Activated T-cell treated with anti-CD3 and anti-CD28 coated beads, Interleukin-2, amount 50 U/mL, for 72 hours (primary cell): ENCODE data around the gene CDKAL1. TPM values are rescaled to one million over a fixed set of nuclear protein-coding genes. Genes with fewer than 3 reads are reported as not detected.
"Not testable (repeated sequence)": the region's sequence is repeated elsewhere in the genome, so short reads cannot be mapped to it uniquely, and the experiment has no call there.

ENCODE experiments used
- ATAC-seq, 2 donors: fragments of 150-1000 bp; cut with Tn5 transposase; replicated peaks in 1 of 2; 2 replicates each; pipeline ENCODE4 v1.10.0; 2021; ENCODE audit warnings: moderate library complexity in 2 of 2, mild to moderate bottlenecking in 1 of 2
- DNase-seq, 2 donors: peaks; one replicate each; pipeline ENCODE4 v3.0.0; 2021 to 2022; ENCODE audit warnings: mixed read lengths in 1 of 2
- H3K27ac Mint-ChIP-seq: one replicate; pipeline ENCODE4 v1.8.0; 2022; ENCODE audit warnings: mild to moderate bottlenecking, moderate library complexity, mixed read lengths
- H3K27me3 Mint-ChIP-seq: one replicate; pipeline ENCODE4 v1.8.0; 2022; ENCODE audit warnings: low read depth, mixed read lengths
- H3K36me3 Mint-ChIP-seq, 2 donors: one replicate each; pipeline ENCODE4 v1.8.0; 2022; ENCODE audit warnings: mixed read lengths in 2 of 2, mild to moderate bottlenecking in 1 of 2; ENCODE audit not compliant: insufficient read depth in 2 of 2
- H3K4me1 Mint-ChIP-seq: one replicate; pipeline ENCODE4 v1.8.0; 2022; ENCODE audit warnings: low read depth, mixed read lengths
- H3K4me3 Mint-ChIP-seq, 2 donors: one replicate each; pipeline ENCODE4 v1.8.0; 2022; ENCODE audit warnings: mild to moderate bottlenecking in 2 of 2, mixed read lengths in 2 of 2, moderate library complexity in 2 of 2
- H3K9me3 Mint-ChIP-seq, 2 donors: one replicate each; pipeline ENCODE4 v1.8.0; 2022; ENCODE audit warnings: mixed read lengths in 2 of 2
- total RNA-seq, 2 donors: library from RNA; stranded (reverse); gene quantifications; one replicate each; pipeline ENCODE4 v1.2.3, GENCODE V29; 2022

The CDKAL1 gene
- total RNA-seq, 2 donors from 2014 or later = 25.9 to 29.8 TPM

- H3K36me3 Mint-ChIP-seq = peaks cover 6 to 12% of the 10 kb centered on the region in 2 donors
- peak overlapping the region in 1 of 2 donors; percentile 36 for H3K4me3 Mint-ChIP-seq
- H3K27me3 Mint-ChIP-seq = no peaks in the 10 kb centered on the region
- DNase-seq (no peak), ATAC-seq (peak; percentile 68 to 82)
- H3K9me3 Mint-ChIP-seq = no peaks in the 10 kb centered on the region
- H3K27ac Mint-ChIP-seq = peak overlapping the region; percentile 76
- H3K4me1 Mint-ChIP-seq = peaks cover 30% of the 10 kb centered on the region
These were observed 48.6 kb downstream of the CDKAL1 start for GRCh38 chr6:20582586-20583443.

GRCh38 chr6:20583444-20583800, 49.2 kb downstream of the CDKAL1 start:
- no peak for DNase-seq
- ATAC-seq = peak in 1 of 2 donors; percentile 12
- peak overlapping the region in 1 of 2 donors; percentile 36 for H3K4me3 Mint-ChIP-seq
- H3K4me1 Mint-ChIP-seq = peaks cover 32% of the 10 kb centered on the region
- peak overlapping the region; percentile 3 for H3K27ac Mint-ChIP-seq
- H3K9me3 Mint-ChIP-seq = no peaks in the 10 kb centered on the region
- H3K27me3 Mint-ChIP-seq = no peaks in the 10 kb centered on the region
- H3K36me3 Mint-ChIP-seq = peaks cover 6 to 12% of the 10 kb centered on the region in 2 donors

- ATAC-seq (peak in 1 of 2 donors; percentile 23), DNase-seq (no peak)
- Mint-ChIP-seq H3K9me3 (no peaks in the 10 kb centered on the region), H3K4me1 (peaks cover 35% of the 10 kb centered on the region), H3K27me3 (no peaks in the 10 kb centered on the region), H3K4me3 (no peak overlapping the region), H3K36me3 (peaks cover 6 to 10% of the 10 kb centered on the region in 2 donors), H3K27ac (no peak overlapping the region)
These were observed 50.0 kb downstream of the CDKAL1 start for GRCh38 chr6:20584100-20584731.

GRCh38 chr6:20589266-20589665, 55.0 kb downstream of the CDKAL1 start:
- no peaks in the 10 kb centered on the region for H3K27me3 Mint-ChIP-seq
- peaks cover 20% of the 10 kb centered on the region for H3K4me1 Mint-ChIP-seq
- no peak for DNase-seq
- peaks cover 9 to 11% of the 10 kb centered on the region in 2 donors for H3K9me3 Mint-ChIP-seq
- no peak for ATAC-seq
- H3K27ac Mint-ChIP-seq = peak overlapping the region; percentile 36
- peaks cover 23 to 48% of the 10 kb centered on the region in 2 donors for H3K36me3 Mint-ChIP-seq
- H3K4me3 Mint-ChIP-seq = peak overlapping the region in 1 of 2 donors; percentile 30

GRCh38 chr6:20590476-20590875, 56.2 kb downstream of the CDKAL1 start:
- not testable (repeated sequence) for ATAC-seq, H3K4me3 Mint-ChIP-seq, H3K27me3 Mint-ChIP-seq, DNase-seq, H3K27ac Mint-ChIP-seq
- peaks cover 32 to 52% of the 10 kb centered on the region in 2 donors for H3K36me3 Mint-ChIP-seq
- peaks cover 17% of the 10 kb centered on the region for H3K4me1 Mint-ChIP-seq
- peaks cover 11 to 13% of the 10 kb centered on the region in 2 donors for H3K9me3 Mint-ChIP-seq

GRCh38 chr6:20594299-20594853, 60.1 kb downstream of the CDKAL1 start:
- not testable (repeated sequence) for H3K4me3 Mint-ChIP-seq, DNase-seq, H3K27ac Mint-ChIP-seq, ATAC-seq, H3K27me3 Mint-ChIP-seq
- H3K4me1 Mint-ChIP-seq = peaks cover 17% of the 10 kb centered on the region
- H3K36me3 Mint-ChIP-seq = peaks cover 29 to 55% of the 10 kb centered on the region in 2 donors
- H3K9me3 Mint-ChIP-seq = peaks cover 11 to 13% of the 10 kb centered on the region in 2 donors

- peak overlapping the region; percentile 0 to 41 for H3K4me3 Mint-ChIP-seq
- peaks cover 10 to 26% of the 10 kb centered on the region in 2 donors for H3K36me3 Mint-ChIP-seq
- DNase-seq (no peak), ATAC-seq (peak; percentile 96 to 98)
- peak overlapping the region; percentile 12 for H3K27ac Mint-ChIP-seq
- H3K9me3 Mint-ChIP-seq = peaks cover under 1 to 2% of the 10 kb centered on the region in 2 donors
- H3K27me3 Mint-ChIP-seq = no peaks in the 10 kb centered on the region
- peaks cover 20% of the 10 kb centered on the region for H3K4me1 Mint-ChIP-seq
These were observed 65.2 kb downstream of the CDKAL1 start for GRCh38 chr6:20599302-20600051.

GRCh38 chr6:20600831-20601230, 66.6 kb downstream of the CDKAL1 start:
- no peak for DNase-seq
- no peak overlapping the region for H3K27ac Mint-ChIP-seq
- H3K36me3 Mint-ChIP-seq = peaks cover under 1 to 16% of the 10 kb centered on the region in 2 donors
- peaks cover 19% of the 10 kb centered on the region for H3K4me1 Mint-ChIP-seq
- H3K9me3 Mint-ChIP-seq = no peaks in the 10 kb centered on the region
- H3K4me3 Mint-ChIP-seq = no peak overlapping the region
- no peaks in the 10 kb centered on the region for H3K27me3 Mint-ChIP-seq
- no peak for ATAC-seq

- no peak for DNase-seq
- H3K4me1 Mint-ChIP-seq = peaks cover 26% of the 10 kb centered on the region
- H3K36me3 Mint-ChIP-seq = peaks cover 0 to 12% of the 10 kb centered on the region in 2 donors
- no peak for ATAC-seq
- no peak overlapping the region for H3K27ac Mint-ChIP-seq
- no peak overlapping the region for H3K4me3 Mint-ChIP-seq
- no peaks in the 10 kb centered on the region for H3K27me3 Mint-ChIP-seq
- no peaks in the 10 kb centered on the region for H3K9me3 Mint-ChIP-seq
These were observed 69.9 kb downstream of the CDKAL1 start for GRCh38 chr6:20604159-20604558.

GRCh38 chr6:20605061-20605460, 70.8 kb downstream of the CDKAL1 start:
- H3K36me3 Mint-ChIP-seq = peaks cover 3 to 12% of the 10 kb centered on the region in 2 donors
- ATAC-seq = no peak
- no peak overlapping the region for H3K4me3 Mint-ChIP-seq
- peaks cover 17% of the 10 kb centered on the region for H3K4me1 Mint-ChIP-seq
- no peak overlapping the region for H3K27ac Mint-ChIP-seq
- no peaks in the 10 kb centered on the region for H3K27me3 Mint-ChIP-seq
- peaks cover 0 to 1% of the 10 kb centered on the region in 2 donors for H3K9me3 Mint-ChIP-seq
- DNase-seq = no peak

- no peaks in the 10 kb centered on the region for H3K27me3 Mint-ChIP-seq
- H3K27ac Mint-ChIP-seq = no peak overlapping the region
- peaks cover 17% of the 10 kb centered on the region for H3K4me1 Mint-ChIP-seq
- H3K36me3 Mint-ChIP-seq = peaks cover 5 to 15% of the 10 kb centered on the region in 2 donors
- ATAC-seq (no peak), DNase-seq (no peak)
- no peak overlapping the region for H3K4me3 Mint-ChIP-seq
- H3K9me3 Mint-ChIP-seq = peaks cover 1 to 2% of the 10 kb centered on the region in 2 donors
These were observed 71.3 kb downstream of the CDKAL1 start for GRCh38 chr6:20605581-20605980.

- Mint-ChIP-seq H3K9me3 (peaks cover 1 to 2% of the 10 kb centered on the region in 2 donors), H3K4me1 (peaks cover 10% of the 10 kb centered on the region), H3K4me3 (no peak overlapping the region), H3K36me3 (peaks cover 5 to 11% of the 10 kb centered on the region in 2 donors), H3K27me3 (no peaks in the 10 kb centered on the region), H3K27ac (no peak overlapping the region)
- DNase-seq (no peak), ATAC-seq (no peak)
These were observed 72.6 kb downstream of the CDKAL1 start for GRCh38 chr6:20606831-20607230.
